GM21529 (cell line): Measurements from ENCODE around the gene GRK5.
"Not testable (repeated sequence)": the region's sequence is repeated elsewhere in the genome, so short reads cannot be mapped to it uniquely, and the experiment has no call there.

Source experiments
- ATAC-seq: cut with Tn5 transposase; IDR thresholded peaks from one replicate; pipeline ENCODE4 v1.9.1; 2021; ENCODE audit not compliant: unreplicated experiment

The GRK5 gene

DNA sequence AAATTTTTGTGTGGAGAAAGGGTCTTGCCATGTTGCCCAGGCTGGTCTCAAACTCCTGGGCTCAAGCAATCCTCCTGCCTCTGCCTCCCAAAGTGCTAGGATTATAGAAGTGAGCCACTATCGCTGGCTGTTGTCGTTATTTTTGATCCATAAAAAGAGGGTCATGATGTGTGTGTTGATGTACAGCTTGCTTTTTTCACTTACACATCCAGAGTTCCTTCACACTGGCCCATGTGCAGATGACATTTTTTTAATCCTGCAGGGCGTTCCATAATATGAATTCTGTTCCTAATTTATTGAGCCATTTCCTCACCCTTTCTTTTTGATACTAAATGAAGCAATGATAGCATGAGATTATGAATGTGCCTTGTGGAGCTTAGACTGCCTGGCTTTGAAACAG, 40.8 kb downstream of the GRK5 start:
- ATAC-seq: no peak

DNA sequence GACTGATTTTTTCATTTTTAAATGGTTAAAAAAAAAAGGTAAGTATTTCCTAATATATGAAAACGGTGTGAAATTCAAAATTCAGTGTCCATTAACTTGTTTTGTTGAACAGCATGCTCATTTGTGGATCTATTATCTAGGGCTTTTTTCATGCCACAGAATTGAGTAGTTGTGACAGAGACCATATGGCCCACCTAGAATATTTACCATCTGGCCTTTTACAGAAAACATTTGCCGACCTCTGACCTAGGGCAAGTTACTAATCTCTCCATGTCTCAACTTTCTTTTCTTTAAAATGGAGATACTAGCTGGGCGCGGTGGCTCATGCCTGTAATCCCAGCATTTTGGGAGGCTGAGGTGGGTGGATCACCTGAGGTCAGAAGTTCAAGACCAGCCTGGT, 41.3 kb downstream of the GRK5 start:
- ATAC-seq: no peak

DNA sequence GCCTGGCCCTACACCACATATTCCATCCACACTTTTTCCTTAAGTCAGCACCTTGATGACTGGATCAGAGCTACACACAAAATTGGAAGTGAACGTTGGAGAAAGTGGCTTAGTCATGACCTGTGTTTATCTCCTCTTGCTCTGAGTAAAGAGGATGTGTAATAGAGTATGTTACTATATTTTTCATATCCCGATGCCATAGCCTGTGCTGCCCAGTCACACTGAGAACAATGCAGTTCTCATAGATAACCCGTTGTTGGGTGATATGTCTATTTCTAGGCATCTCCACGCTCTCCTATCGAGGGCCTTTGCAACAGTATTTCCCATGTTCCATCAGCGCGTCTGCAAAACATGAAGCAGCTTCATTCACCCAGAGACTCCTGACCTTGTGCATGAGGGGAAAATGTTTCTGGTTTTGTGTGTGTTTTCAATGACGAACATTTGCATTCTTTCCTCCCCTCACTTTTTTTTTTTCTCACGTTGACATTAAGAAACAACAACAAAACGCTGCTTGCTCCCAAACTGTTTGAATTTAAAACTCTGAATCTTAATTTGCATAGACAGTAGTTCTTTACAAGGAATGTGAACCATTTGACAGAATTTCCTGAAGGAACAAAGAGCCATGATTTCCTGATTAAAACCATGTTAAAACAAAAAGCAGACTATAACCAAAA, 43.4 kb downstream of the GRK5 start:
- ATAC-seq: no peak

DNA sequence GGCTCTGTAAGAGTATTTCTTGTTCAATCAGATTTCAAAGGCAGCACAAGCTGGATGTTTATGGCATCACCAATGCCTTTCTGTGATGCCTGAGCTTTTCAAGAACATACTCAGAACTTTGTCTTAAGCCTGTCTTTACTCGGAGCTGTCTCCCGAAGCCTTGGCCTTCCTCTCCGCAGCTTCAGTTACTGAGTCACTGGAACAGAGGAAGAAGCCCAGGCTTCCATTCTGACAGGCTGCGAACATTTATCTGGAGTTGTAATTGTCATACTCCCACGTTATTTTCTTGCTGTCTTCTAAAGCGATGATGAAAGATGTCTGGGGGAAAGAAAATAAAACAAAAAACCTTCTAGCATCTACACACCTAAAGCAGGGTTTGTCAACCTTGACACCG, 43.9 kb downstream of the GRK5 start:
- no peak for ATAC-seq

DNA sequence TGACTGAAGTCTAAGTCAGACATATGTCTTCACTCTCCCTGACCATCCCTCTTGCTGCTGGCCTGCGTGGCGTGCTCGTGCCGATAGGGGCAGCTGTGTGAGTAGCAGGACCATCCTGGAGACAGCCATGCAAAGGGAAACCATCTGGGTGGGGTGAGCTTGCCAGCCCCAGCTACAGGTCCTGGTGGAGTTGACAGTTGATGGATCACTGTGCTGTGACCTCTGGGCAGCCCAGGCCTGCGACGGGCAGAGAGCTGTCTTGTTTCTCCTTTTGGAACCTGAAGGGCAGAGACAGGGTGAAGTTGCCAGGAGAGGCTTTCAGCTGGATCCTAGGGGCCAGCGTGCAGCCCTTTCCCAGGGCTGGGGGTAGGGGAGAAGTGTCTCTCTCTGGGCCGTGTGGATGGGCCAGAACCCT, 44.7 kb downstream of the GRK5 start:
- no peak for ATAC-seq

DNA sequence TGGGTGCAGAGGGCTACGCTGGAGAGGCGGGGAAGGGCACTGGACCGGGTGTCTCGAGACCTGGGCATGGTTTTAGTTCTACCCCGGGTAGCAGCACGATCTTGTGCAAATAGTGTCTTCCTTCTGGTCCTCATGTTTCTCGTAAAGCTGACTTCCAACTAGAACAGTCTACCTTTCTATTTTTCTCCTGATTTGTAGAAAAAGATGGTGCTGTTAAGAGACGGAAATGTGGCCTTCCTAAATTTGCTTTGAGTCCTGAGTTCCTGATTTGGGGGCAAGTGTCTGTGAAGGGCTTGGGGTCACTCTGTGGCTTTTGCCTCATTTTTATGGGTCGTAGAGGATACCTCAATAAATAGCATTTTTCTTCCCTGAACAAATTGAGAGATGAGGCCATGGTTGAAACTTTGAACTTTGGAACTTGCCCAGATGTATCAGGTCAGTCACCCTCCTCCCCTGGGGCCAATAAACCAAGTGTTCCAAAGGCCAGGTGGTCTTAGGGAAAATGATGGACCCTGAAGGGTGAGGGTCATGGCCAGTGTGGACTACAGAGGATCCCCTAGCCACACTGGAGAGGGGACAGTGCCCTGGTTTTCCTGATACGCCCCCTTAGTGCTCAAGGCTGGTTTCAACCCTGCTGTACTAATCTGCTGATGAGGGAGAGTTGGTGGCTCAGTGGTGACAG, 45.2 kb downstream of the GRK5 start:
- ATAC-seq: no peak

DNA sequence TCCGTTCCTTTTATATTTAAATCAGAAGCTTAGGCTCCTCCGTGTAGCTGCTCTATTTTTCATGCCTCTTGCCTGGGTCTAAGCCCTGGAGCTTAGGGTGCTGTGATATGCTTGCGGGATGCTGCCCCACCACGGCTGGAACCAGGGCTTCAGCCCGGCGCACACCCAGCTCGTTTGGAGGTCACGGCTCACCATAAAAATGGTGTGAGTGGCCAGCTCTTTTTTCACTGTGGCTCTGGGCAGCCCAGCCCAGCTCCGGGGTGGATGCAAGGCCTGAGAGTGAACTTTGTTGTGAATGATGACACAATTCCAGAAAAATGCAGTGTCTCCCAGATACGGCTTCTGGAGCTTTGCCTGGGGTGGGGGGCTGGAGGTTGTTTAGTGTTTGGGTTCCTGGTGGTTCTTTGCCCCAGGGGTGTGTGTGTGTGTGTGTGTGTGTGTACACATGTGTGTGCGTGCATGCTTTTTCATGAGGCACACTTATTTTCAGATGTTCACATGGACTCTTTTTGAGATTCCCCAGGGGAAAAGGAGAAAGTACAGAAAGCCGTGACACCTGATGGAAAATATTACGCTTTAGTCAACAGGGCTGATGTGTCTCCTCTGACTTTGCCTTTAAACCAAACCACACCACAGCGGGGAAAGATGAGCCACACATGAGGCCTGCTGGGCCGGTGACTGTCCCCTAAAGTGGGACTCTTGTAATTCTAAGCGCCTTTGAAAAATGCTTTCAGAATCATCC, 46.2 kb downstream of the GRK5 start:
- no peak for ATAC-seq

DNA sequence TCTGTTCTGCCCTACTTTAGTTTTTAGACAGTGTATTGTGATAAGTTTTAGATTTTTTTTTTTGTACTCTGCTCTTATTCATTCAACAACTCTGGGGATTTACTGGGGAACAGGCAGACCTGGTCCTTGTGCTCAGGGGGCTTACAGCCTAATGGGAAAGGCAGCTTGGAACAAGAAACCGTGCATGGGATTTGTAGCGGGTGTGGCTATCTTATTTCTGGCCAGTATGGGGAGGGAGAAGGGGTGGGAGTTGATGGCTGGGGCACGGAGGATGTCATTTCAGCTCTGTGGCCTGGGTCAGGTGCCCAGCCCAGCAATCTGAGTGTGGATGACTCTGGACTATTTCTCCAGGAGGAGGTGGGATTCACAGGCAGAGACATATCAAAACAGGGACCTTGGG, 47.0 kb downstream of the GRK5 start:
- ATAC-seq: no peak

DNA sequence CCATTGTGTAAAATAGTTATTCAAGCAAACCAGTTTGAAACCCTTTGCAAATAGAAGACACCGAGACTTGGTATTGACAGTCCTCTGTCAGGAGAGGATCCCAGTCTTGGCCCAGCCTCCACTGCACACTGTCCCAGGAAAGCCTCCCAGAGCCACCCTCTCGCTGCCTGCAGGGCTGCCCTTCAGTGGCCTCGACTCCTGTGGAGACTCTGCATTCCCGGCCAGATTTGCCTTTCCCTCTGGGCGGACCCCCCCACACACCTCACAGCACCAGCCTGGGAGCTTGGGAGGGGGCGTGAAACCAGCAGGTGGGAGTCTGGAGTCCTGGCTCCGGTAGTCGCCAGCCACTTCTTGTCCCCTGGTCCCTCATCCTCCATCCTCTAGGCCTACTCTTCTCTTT, 48.7 kb downstream of the GRK5 start:
- no peak for ATAC-seq

DNA sequence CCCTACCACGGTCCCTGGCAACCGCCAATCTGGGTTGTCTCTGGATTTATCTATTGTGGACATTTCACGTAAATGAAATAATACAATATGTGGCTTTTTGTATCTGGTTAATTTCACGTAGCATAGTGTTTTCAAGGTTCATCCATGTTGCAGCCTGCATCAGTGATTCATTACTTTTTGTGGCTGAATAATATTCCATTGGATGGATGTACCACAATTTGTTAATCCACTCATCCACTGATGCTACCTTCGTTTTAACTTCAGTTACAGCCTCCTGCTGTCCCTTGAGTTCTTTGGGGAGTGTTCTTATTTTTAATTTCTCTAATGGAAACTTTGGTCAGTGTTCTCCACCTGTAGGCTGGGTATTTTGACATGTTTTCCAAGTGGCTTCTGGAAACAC, 49.5 kb downstream of the GRK5 start:
- no peak for ATAC-seq

DNA sequence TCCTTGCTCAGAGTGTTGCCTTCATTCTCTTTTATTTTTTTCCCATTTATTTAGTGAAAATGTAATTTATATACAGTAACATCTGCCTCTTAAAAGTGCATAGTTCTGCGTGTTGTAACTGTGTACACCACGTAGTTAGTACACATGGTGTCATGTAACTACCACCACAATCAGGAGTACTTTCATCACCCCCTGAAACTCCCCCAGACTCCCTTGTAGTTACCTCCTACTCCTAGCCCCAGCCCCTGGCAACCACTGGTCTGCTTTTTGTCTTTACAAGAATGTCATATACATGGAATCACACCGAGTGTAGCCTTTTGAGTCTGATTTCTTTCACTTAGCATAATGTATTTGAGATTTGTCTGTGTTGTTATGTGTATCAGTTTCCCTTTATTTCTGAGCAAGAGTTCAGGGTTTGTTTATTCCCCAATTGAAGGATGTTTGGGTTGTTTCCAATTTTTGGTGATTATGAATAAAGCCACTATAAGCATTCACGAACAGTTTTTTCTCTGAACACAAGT, 50.6 kb downstream of the GRK5 start:
- no peak for ATAC-seq

DNA sequence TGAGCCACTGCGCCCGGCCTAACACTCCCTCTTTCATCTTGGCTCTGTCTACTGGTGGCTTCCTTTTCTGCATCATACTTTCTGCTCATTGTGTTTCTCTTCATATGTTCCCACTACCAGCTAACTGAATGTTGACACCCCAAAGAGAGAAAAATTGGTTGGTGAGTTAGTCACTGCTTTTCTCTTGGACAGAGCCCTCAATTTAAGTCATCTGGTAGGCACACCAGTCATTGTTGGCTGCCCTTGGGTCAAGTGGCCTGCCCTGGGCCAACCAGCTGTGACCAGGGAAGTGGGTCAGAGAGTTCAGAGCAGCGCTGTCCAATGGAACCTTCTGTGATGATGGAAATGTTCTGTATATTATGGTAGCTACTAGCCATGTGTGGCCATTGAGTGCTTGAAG, 52.0 kb downstream of the GRK5 start:
- ATAC-seq: no peak

DNA sequence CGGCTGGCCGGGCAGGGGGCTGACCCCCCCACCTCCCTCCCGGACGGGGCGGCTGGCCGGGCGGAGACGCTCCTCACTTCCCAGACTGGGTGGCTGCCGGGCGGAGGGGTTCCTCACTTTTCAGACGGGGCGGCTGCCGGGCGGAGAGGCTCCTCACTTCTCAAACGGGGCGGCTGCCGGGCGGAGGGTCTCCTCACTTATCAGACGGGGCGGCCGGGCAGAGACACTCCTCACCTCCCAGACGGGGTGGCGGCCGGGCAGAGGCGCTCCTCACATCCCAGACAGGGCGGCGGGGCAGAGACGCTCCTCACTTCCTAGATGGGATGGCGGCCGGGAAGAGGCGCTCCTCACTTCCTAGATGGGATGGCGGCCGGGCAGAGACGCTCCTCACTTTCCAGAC, 53.6 kb downstream of the GRK5 start:
- not testable (repeated sequence) for ATAC-seq

DNA sequence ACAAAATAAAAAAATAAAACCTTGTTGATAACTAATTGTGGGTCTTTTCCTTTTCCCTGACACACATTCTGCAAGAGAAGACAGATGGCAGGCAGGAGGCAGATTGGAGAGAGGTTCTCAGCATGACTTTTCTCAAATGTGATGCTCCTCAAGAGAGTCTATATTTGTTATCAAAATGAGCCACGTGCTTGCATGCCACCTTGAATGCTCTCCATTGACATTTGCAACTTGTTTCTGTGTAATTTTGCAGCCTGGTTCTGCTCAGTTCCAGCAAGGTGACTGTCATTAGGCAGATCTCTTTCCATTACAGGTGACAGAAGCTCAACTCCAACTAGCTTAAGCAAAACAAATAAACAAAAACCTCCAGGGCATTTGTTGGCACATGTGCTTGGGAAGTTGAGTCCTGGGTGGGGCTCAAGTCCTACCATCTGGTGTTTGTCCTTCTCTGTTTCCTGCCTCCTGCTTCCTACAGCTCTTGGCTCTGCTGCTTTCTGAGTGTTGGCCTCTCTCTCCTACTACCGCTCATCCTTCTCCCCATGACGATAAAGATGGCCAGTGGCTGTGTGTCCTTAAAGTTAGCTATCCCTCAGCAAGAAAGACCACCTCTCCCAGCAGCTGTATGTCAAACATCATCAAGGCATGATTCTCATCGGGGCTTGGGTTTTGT, 56.7 kb downstream of the GRK5 start:
- no peak for ATAC-seq

DNA sequence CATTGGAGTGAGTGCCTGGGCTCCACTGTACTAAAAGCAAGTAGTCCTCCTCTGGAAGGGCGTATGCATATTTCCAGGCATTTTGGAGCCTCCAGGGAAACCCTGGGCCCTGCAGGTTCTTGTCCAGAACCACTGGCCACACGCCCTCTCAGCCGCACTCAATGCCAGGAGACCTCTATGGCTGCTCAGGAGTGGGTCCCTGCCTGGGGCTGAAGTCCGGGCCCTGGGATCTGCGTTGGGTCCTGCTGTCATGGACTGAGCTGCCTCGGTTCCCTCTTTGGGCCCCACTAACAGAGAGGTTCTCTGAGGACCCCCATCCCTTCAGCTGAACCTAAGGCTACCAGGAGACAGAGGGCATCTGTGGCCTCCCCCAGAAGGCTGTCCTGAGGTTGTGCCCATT, 58.3 kb downstream of the GRK5 start:
- no peak for ATAC-seq

DNA sequence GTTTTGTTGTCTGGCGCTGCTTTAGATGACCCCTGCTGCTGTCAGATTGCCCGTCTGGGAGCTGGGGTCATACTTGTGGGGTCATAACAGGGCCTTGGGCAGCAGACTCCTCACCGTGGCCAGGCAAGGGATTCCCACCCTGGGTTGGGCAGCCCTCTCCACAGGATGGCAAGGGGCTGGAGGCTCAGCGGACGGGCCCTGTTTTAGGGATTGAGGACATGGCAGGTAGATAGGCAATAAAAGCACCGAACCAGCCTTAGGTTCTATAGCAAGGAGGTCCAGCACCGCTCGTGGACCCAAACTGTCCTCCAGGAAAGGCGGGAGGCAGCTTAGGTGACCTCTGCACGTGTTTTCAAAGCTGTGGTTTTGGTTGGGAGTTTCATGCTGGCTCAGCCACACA, 60.0 kb downstream of the GRK5 start:
- ATAC-seq: no peak

DNA sequence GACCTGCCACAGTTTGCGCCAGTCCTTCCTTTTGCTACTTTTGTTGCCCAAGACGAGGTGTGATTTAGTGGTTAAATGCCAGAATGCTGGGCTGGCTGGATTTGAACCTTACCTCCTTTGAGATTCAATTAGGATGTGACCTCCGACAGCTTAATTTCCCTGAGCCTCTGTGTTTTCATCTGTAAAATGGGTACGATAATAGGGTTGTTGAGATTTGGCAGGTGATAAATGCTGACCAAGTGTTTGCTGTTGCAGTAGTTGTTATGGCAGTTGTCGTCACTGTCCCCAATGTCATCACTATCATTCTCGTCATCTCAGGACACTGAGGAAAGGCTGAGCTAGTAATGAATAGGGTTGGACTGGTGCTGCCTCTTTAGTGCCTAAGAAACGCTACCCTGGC, 61.1 kb downstream of the GRK5 start:
- no peak for ATAC-seq

DNA sequence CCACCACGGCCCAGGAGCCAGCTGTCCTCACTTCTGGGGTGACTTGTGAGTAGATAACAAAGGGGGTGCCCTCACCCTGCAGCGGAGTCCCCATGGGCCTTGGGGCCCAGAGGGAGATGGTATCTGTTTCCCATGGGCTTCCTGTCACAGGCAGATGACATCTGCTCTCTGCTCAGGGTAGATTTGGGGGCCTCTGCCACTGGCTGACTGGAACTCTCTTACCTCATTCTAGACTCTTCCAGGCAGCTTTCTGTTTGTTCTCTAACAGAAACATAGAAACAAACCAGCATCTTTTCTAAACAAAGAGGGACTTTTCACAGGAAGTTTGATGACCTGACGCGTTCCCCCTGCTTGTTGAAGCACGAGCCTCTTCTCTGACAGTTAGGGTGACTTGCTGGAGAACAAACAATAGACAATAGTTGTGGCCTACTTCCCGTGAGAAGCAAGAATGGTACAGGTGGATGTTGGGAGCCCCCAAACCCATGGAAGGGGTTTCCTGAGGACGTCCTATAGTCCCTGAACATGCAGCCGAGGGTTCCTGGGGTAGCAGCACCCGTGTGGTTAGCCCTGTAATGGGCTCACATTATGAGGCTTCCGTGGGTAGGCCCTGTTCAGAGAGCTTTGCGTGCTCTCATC, 61.6 kb downstream of the GRK5 start:
- ATAC-seq: peak; percentile 86

DNA sequence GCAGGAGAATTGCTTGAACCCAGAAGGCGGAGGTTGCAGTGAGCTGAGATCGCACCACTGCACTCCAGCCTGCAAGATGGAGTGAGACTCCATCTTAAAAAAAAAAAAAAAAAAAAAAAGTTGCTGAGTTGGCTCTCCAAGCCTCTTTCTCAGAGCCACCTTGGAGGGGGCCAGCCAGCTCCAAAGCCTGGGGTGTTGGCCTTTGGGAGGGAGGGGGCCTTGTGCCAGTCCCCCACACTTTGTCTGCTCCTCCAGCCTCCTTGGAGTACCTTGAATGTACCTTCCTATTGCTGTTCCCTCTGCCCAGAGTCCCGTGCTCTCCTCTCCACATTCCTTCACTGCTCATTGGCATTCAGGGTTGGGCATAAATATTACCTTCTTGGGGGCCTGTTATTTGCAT, 62.4 kb downstream of the GRK5 start:
- ATAC-seq: no peak

DNA sequence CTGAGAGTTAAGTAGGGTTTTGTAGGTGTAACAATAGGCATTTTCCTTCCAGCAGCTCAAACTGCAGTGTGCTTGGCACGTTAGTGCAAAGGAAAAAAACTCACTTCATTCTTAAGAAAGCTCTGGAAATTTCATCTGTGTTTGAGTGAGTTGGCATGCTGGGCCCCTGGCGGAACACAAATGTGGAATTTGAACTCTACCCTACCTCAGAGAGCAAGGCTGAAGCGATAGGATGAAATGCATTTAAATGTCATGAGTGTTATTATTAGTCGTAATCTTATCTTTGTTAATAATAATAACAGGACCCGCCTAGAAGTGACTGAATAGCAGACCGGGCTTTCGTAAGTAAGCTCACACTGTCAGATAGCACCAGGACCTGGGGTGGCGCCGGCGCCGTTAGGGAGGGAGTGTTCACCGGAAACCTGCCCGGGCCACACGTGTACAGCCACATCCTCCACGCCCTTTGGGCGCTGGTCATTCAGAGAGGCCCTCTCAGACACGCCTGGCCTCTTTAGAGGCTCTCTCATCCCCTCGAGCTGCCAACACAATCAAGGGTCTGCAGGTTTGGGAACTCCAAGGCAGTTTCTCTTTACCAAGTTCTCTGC, 63.5 kb downstream of the GRK5 start:
- peak; percentile 51 for ATAC-seq

DNA sequence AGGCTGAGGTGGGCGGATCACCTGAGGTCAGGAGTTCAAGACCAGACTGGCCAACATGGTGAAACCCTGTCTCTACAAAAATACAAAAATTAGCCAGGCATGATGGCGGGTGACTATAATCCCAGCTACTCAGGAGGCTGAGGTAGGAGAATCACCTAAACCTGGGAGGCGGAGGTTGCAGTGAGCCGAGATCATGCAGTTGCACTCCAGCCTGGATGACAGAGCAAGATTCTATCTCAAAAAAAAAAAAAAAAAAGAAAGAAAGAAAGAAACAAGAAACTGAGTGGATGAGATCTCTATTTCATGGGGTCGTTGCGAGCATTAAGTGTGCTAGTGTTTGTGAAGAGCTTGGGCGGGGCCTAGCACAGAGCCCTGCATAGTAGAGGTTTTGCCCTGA, 65.0 kb downstream of the GRK5 start:
- ATAC-seq: not testable (repeated sequence)
